Measurements from ENCODE around the gene LIN7A. TPM values are rescaled to one million over a fixed set of nuclear protein-coding genes. Genes with fewer than 3 reads are reported as not detected.

LIN7A gene
- total RNA-seq, 2 experiments from 2014 or later = not detected

GRCh38 chr12:80747800-80748199 is 189.9 kb downstream of the LIN7A start:
- no peak for DNase-seq
- CTCF ChIA-PET = no interaction called here
- POLR2A ChIA-PET = no interaction called here
- Mint-ChIP-seq H3K27me3 (no peaks in the 10 kb centered on the region), H3K4me1 (ENCODE audit: low read depth) (no peaks in the 10 kb centered on the region), H3K36me3 (no peaks in the 10 kb centered on the region), H3K4me3 (no peak overlapping the region), H3K27ac (no peak overlapping the region), H3K9me3 (peaks cover 2% of the 10 kb centered on the region)
- intact Hi-C loops (cut with micrococcal nuclease) = no loop called here

DNA sequence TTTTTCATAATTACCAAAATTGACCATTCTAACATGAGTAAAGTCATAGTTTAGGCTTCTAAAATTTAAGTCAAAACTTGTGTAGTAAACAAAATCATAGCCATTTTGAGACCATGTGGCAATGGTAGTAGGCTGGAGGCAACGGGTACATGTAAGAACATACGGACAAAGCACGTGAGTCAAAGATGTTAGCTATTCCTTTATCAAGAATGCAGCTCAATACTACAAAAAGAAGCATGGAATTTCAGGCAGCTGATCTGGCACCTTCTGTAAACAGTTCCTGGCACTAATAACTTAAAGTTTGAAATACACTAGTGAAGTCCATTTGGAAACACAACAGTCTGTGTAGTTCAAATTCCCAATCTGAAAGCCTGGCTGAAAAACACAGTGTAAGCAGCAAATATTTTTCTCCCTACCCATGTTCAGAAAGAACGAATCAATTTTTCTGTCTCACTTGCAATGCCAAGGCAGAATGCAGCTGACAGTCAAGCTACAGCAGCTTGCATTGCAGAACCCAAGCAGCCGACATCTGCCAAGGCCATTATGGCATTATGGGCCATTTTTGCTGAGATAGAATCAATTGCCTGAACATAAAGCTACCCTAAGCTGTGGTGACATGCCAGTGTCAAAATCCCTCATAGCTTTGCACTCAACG is 191.8 kb downstream of the LIN7A start:
- H3K27me3 Mint-ChIP-seq = no peaks in the 10 kb centered on the region
- no peaks in the 10 kb centered on the region for H3K4me1 Mint-ChIP-seq (ENCODE audit: low read depth)
- intact Hi-C loops (cut with micrococcal nuclease) = no loop called here
- H3K9me3 Mint-ChIP-seq = peaks cover 2% of the 10 kb centered on the region
- no peak overlapping the region for H3K4me3 Mint-ChIP-seq
- ChIA-PET CTCF (no interaction called here), POLR2A (no interaction called here)
- H3K36me3 Mint-ChIP-seq = no peaks in the 10 kb centered on the region
- no peak for DNase-seq
- H3K27ac Mint-ChIP-seq = no peak overlapping the region

Small RNAs within 50 kb of the gene (microRNA-seq; reads per million reads assigned to microRNA genes)
- gene MIR617 (ENCODE audit: borderline microRNAs expressed, borderline number of aligned reads, borderline replicate concordance) (not detected), gene MIR618 (ENCODE audit: borderline microRNAs expressed, borderline number of aligned reads, borderline replicate concordance) (not detected)

Other genes starting within 250 kb of the LIN7A start
- not detected for gene MYF6, start 230.3 kb downstream of the LIN7A start, total RNA-seq
- gene MYF5, start 221.0 kb downstream of the LIN7A start, total RNA-seq = not detected
- gene ACSS3, start 140.1 kb upstream of the LIN7A start, total RNA-seq = not detected

All from activated CD4-positive, alpha-beta memory T cell treated with anti-CD3 and anti-CD28 coated beads for 36 hours (primary cell).